A172 (cell line): ENCODE data around the gene PARS2. TPM values are rescaled to one million over a fixed set of nuclear protein-coding genes. Genes with fewer than 3 reads are reported as not detected.
"Not testable (repeated sequence)": the region's sequence is repeated elsewhere in the genome, so short reads cannot be mapped to it uniquely, and the experiment has no call there.

Source experiments
- DNase-seq: peaks from one replicate; pipeline ENCODE4 v3.0.0-alpha.2; 2015; ENCODE audit warnings: low spot score
- total RNA-seq: library from RNA; depleted of rRNA; stranded (reverse); fragments of >200 nt; shearing (Covaris generic); gene quantifications from 2 replicates; pipeline ENCODE4 v1.2.3, GENCODE V29; 2014

The PARS2 gene
- total RNA-seq, 1 experiment from 2014 or later = 4.1 TPM

- DNase-seq = no peak
These were observed 35.9 kb upstream of the PARS2 start for GRCh38 chr1:54800041-54800898.

DNA sequence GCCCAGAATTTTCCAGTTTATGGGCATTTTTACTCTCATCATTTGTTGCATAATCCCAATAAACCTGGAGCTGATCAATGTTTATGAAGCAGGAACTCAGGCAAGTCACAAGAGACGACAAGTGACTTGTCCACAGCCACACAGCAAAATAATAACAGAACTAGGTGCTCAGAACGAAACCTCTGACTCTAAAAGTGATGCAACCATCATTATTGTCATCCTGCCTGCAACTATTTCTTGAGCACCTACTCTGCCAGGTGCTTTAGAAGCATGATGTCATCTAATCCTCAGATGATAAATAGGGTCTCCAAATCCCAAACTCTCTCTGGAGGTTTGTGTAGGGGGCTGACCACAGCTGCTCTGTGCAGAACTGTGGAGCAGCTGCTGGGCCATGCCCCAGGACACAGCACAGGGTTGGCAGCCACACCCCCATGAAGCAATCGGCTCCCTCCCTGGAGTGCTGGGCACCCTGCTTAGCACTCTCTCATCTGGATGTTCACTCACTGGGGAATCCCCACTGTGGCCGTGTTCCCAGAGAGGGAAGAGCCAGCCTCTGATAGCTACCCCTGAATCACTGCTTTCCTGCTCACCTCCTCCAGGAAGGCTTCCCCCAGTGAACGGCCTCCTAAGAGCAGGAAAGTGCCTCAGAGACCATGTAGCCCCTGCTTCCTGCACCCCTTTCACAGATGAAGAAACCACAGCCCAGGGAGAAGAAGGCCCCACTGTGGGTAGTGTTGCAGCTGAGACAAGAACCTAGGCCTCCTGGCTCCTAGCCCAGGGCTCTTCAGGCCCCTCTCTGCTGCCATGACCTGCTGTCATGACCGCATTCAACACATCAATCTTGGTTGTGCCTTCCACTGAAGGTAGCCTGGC lies 34.7 kb upstream of the PARS2 start:
- peak; percentile 75 for DNase-seq

DNA sequence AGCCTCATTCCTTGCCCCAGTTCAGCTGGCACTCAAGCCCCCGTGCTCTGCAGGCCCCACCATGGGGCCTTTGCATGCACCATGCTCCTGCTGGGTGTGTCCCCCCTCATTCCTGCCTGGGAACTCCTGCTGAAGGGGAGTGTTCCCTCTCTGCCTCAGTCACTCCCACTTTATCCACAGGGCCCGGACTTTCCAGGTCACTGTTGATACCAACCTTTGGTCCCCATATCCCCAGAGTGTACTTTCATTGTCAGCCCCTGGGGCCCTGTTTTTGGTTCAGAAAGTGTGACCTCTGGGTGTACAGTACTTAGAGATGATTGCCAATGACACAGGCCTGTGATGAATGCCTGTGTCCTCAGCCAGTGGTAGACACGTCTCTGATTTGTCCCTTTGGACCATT lies 33.9 kb upstream of the PARS2 start:
- DNase-seq = no peak

GRCh38 chr1:54796902-54797301 lies 32.6 kb upstream of the PARS2 start:
- DNase-seq = no peak

GRCh38 chr1:54795841-54796468 lies 31.6 kb upstream of the PARS2 start:
- DNase-seq = no peak

- no peak for DNase-seq
These were observed 31.0 kb upstream of the PARS2 start for GRCh38 chr1:54795356-54795665.

DNA sequence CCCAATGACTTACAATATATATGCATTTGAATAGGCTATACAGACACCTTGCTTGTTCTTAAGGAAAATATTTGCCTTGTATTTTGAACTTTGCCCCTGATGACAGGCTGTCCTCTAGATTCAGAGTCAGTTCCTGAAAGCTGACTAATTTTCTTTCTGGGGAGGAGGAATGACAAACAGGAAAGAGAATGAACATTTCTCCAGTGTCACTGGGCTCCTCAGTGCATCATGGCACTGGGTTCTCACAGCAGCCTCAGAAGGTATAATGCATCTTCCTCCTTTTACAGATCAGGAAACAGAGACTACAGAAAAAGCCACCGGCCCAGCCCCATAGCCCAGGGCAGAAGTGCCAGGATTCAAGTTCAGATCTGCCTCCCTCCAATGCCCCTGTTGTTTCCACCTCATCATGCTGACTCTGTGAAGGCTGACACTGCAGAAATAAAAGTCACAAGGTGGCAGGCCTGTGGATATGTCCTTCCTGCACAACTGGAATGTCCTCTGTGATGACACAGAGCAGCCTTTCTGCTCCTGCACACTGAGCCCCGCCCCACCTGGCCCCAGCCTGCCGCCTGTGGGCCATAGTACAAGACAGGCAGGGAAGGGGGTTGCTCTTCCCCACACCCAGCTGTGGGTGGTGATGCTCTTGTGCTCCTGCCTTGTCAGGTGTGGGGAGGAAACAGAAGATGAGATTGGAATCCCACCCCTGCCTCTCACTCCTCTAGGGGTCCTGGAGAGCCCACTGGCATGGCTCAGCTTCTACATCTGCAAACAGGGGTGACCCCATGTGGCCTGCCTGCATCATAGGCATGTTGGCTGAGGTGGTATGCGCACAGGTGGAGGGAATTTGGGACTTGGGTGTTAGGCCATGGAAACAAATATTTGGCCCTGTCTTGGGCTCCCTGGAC lies 30.4 kb upstream of the PARS2 start:
- DNase-seq = no peak

DNA sequence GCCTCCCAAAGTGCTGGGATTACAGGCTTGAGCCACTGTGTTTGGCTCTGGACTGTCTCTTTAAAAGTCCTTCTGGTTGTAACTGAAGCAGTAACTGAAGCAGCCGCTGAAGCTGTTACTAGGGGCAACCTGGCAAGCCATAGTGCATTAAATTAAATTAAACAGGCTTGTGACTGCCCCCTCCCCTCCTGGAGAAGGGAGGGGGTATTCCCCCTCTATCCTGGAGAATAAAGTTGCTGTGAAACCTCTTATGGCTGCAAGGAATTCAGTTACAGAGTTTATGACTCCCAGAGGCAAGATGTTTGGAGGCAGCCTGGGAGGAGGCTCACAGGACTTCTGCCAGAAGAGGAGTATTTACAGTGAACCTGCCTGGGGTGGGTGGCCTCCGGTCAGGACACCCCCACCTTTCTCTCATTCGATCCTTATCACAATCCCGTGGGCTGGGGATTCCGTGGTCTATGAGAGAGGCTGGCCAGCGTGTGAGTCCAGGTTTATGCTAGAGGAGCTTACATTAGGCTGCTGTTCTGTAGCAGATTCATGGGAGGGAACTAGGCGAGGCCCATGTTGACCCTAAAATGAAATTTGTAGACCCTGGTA lies 28.5 kb upstream of the PARS2 start:
- no peak for DNase-seq

DNA sequence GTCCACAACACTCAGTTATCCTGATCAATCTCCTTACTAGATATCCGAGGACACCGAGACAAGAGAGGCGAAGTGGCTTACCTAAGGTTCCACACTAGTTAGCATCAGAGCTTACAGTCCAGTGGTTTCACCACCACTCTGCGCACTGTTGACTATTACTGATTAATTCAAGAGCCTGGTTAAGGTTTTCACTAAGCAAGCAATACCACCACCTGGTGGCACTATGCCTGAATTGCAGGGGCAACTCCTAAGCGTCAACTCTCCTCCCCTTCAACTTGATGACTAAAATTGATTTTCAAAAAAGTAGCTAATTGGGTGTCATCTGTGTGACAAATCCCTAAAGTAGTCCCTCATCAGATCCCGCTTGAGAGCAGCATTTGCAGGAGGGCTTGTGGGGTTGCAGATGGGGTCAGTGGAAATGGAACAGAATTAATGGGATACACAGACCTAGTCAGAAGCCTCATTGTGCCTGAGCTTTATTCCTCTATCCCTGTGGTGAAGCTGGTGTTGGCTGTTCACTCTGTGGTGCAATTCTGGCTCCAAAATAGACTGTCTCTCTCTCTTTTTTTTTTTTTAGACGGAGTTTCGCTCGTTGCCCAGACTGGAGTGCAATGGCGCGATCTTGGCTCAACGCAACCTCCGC lies 27.7 kb upstream of the PARS2 start:
- DNase-seq = no peak

GRCh38 chr1:54788459-54788858 lies 24.1 kb upstream of the PARS2 start:
- no peak for DNase-seq

GRCh38 chr1:54787604-54788003 lies 23.3 kb upstream of the PARS2 start:
- DNase-seq = no peak

DNA sequence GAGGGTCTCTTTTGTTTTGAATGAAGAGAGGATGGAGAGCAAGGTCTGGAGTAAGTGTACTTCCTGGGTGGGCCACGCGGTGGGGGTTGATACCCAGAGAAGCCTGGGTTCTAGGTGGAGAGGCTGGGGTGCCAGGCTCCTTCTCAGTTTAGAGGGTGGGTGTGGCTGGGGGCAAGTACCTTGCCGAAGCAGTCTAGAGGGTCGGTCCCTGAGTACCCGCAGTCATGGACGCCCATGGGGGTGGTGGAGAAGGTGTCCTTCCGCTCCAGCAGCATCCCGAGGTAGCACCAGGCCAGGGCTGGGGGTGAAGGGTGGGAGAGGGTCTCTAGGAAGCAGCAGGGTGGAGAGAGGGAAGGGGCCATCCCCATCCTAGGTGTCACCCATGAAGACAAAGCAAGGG lies 22.5 kb upstream of the PARS2 start:
- no peak for DNase-seq

DNA sequence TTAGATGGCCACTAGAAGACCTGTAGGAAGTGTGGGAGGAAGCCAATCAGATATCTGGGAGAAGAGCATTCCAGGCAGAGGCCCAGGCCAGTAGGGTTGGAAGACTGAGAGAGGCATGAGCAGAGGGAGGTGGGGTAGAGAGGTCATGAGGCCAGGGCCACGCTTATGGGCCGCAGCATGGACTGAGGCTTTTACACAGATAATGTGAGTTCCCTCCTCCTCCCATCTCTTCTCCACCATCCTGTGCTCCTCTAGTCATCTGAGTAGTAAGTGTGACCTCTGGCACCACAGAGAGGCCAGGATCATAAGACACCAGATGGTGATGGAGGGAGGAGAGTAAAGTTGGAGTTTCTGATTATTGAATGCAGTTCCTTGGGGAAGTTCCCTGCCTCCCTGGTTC lies 19.7 kb upstream of the PARS2 start:
- no peak for DNase-seq

DNA sequence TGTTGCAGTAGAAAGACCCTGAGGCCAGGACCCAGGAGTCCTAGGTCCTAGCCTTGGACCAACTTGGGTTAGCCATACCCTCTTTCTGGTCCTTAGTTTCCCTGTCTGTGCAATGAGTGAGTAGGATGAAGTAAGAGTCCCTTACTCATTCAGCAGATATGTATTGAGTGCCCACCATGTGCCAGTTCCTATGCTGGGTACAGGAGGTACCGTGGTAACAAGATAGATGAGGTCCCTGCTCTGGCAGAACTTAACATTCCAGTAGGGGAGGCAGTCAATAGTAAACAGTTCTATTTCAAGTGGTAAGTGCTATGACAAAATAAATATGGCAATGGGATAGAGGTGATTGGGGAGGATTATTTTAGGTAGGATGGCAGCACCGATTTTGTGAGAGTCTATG lies 18.3 kb upstream of the PARS2 start:
- no peak for DNase-seq

- DNase-seq = no peak
These were observed 17.8 kb upstream of the PARS2 start for GRCh38 chr1:54782156-54782555.

- DNase-seq = no peak
These were observed 16.9 kb upstream of the PARS2 start for GRCh38 chr1:54781023-54781723.

DNA sequence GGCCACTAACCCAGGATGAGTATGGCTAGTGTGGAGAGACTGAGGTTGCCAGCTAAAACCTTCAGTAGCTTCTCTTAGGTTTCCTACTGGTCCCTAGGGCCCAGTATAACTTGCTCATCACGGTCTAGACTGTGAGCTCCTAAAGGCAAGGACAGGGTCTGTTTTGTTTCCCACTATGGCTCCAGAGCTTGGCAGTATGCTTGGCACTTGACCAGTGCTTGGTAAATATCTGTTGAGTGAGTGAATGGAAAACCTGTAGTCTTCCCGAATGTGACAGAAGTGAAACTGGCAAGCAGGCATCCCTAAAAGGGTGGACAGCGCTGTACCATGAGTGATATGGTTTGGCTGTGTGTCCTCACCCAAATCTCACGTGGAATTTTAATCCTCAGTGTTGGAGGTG lies 13.1 kb upstream of the PARS2 start:
- no peak for DNase-seq

GRCh38 chr1:54777011-54777410 lies 12.7 kb upstream of the PARS2 start:
- no peak for DNase-seq

- DNase-seq = not testable (repeated sequence)
These were observed 11.8 kb upstream of the PARS2 start for GRCh38 chr1:54775828-54776721.
